Testis (tissue), 3 donors: ENCODE measurements around the gene FOXC1. TPM values are rescaled to one million over a fixed set of nuclear protein-coding genes. Genes with fewer than 3 reads are reported as not detected.

Source experiments
- DNase-seq: peaks from one replicate; pipeline ENCODE4 v3.0.0-alpha.2; 2019
- H3K27ac ChIP-seq, 2 donors: fragments of 200-600 bp; sonication (generic); one replicate each; pipeline ENCODE4 v1.5.1; 2019
- H3K27me3 ChIP-seq: fragments of 200-600 bp; sonication (generic); one replicate; pipeline ENCODE4 v1.5.1; 2019
- H3K36me3 ChIP-seq: fragments of 200-600 bp; sonication (generic); one replicate; pipeline ENCODE4 v1.5.1; 2017; ENCODE audit warnings: low read depth; ENCODE audit errors: missing control alignments
- H3K4me1 ChIP-seq: fragments of 200-600 bp; sonication (generic); one replicate; pipeline ENCODE4 v1.5.1; 2019
- H3K4me3 ChIP-seq, 2 donors: fragments of 200-600 bp; sonication (generic); one replicate each; pipeline ENCODE4 v1.5.1; 2017 to 2019
- H3K9me3 ChIP-seq: fragments of 200-600 bp; sonication (generic); one replicate; pipeline ENCODE4 v1.5.1; 2017
- POLR2A ChIP-seq: fragments of 450-650 bp; IDR thresholded peaks from one replicate; pipeline ENCODE4 v1.6.1; 2017; ENCODE audit warnings: antibody characterized with exemption, mild to moderate bottlenecking, moderate library complexity
- WGBS, 2 donors: methylation state at CpG; one replicate each; pipeline ENCODE4 v1.1.5; 2018; 5-methylcytosine and 5-hydroxymethylcytosine counted together
- intact Hi-C: fragments of 100-400 bp; cut with DNase I; formaldehyde crosslinking; loops from one replicate; pipeline ENCODE4 v1.15.1; 2023; ENCODE audit warnings: low total_unique reads
- polyA plus RNA-seq: library from polyadenylated mRNA; stranded (reverse); fragments of 350-450 nt; fragmentation: Illumina TruSeq; extraction: RNeasy Lipid Tissue Mini Kit (QIAGEN cat#74804); gene quantifications from one replicate; pipeline ENCODE4 v1.2.3, GENCODE V29; 2014; ENCODE audit warnings: low read depth, low replicate concordance; ENCODE audit not compliant: insufficient read depth
- total RNA-seq, 2 donors: library from RNA; depleted of rRNA; stranded (reverse); fragments of >200 nt; gene quantifications; one replicate each; pipeline ENCODE4 v1.2.3, GENCODE V29; 2016
- TF ChIP-seq, protein P1 (sequence below), 3 experiments: fragments of 450-650 bp in 2 of 3; fragments of 200-600 bp in 1 of 3; sonication (generic) in 1 of 3; IDR thresholded peaks; one replicate each; pipeline ENCODE4 v1.5.1; 2016 to 2019; ENCODE audit warnings: antibody characterized with exemption in 3 of 3, mild to moderate bottlenecking in 2 of 3, moderate library complexity in 1 of 3

Gene FOXC1
- total and polyA plus RNA-seq, 3 donors from 2014 or later, result 4.7 to 10.6 (median 9.4) TPM

DNA sequence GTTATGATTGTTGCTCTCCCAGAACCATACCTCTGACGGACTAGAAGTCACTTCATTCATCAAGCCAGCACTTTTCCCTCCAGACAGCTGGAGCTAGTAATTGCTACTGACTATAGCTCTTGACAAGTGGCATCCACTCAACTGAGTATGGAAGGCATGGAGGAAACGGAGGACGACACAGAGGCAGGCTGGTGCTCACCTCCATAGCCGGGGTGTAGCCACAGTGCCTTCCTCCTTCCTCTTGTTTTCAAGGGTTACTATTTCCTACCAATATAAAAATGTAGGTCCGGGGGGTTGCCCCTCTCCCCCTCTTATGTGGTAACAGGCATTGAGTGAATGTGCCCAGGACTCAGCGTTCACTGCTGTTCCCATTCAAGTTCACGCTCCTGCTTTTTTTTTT is 23.5 kb upstream of the FOXC1 start:
- H3K27me3 ChIP-seq, result no peaks in the 10 kb centered on the region
- H3K36me3 ChIP-seq, result no peaks in the 10 kb centered on the region
- no peaks in the 10 kb centered on the region for H3K9me3 ChIP-seq
- no peak for TF ChIP-seq POLR2A
- TF ChIP-seq, protein P1, sequence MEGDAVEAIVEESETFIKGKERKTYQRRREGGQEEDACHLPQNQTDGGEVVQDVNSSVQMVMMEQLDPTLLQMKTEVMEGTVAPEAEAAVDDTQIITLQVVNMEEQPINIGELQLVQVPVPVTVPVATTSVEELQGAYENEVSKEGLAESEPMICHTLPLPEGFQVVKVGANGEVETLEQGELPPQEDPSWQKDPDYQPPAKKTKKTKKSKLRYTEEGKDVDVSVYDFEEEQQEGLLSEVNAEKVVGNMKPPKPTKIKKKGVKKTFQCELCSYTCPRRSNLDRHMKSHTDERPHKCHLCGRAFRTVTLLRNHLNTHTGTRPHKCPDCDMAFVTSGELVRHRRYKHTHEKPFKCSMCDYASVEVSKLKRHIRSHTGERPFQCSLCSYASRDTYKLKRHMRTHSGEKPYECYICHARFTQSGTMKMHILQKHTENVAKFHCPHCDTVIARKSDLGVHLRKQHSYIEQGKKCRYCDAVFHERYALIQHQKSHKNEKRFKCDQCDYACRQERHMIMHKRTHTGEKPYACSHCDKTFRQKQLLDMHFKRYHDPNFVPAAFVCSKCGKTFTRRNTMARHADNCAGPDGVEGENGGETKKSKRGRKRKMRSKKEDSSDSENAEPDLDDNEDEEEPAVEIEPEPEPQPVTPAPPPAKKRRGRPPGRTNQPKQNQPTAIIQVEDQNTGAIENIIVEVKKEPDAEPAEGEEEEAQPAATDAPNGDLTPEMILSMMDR (IDR thresholded peaks at IDR 0.05), result no peak
- no peak overlapping the region for H3K27ac ChIP-seq
- no peaks in the 10 kb centered on the region for H3K4me1 ChIP-seq
- WGBS, 2 donors, result 88 to 92% methylated on average over 7 of the region's 7 CpGs
- no peak for DNase-seq
- intact Hi-C loops, result no loop called here
- no peak overlapping the region for H3K4me3 ChIP-seq

DNA sequence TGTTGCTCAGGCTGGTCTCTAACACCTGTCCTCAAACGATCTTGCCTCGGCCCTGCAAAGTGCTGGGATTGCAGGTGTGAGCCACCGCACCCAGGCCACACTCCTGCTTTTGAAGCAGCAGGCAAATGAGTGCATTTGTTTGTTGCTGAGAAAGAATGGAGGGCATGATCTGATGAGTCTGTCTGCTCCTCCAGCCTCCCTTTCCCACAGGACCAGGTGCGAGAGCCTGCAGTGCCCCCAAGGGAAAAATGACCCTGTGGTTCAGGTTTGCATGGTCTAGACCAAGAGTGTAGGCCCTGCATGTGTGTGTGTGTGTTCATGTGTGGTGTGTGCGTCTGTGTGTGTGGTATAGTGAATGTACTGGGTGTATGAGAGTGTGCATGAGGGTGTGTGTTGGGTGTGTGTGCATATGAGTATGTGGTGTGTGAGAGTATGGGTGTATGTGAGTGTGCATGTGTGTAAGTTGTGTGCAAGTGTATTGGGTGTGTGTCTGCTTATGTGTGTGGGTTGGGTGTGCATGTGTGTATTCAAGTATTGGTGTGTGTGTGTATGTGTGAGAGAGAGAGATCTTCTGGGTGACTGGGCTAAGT is 22.8 kb upstream of the FOXC1 start:
- no peaks in the 10 kb centered on the region for H3K4me1 ChIP-seq
- no peaks in the 10 kb centered on the region for H3K9me3 ChIP-seq
- intact Hi-C loops, result no loop called here
- no peak overlapping the region for H3K27ac ChIP-seq
- 92 to 93% methylated on average over 5 of the region's 5 CpGs for WGBS, 2 donors
- TF ChIP-seq POLR2A, result no peak
- TF ChIP-seq, protein P1 (IDR thresholded peaks at IDR 0.05), result no peak
- no peaks in the 10 kb centered on the region for H3K36me3 ChIP-seq
- H3K27me3 ChIP-seq, result no peaks in the 10 kb centered on the region
- no peak for DNase-seq
- no peak overlapping the region for H3K4me3 ChIP-seq

DNA sequence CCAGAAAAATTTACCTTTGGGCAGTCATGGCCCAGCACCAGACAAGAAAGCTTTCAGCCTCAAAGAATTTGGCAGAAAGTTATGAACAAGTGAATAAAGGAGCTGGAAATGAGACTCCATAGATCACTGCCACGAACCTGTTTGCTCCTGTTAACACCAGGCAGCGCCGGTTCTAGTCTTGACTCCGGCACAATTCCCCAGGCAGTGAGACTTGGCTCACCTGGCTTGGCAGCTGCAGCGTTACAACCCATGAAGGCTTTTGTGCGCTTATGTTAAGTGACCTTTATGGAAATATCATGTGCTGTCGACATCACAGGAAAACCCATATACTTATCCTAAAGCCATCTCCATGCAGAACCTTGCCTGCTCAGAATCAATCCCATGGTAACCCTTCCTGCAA is 22.2 kb upstream of the FOXC1 start:
- no peak overlapping the region for H3K27ac ChIP-seq
- H3K4me1 ChIP-seq, result no peaks in the 10 kb centered on the region
- DNase-seq, result no peak
- intact Hi-C loops, result no loop called here
- no peak overlapping the region for H3K4me3 ChIP-seq
- no peaks in the 10 kb centered on the region for H3K27me3 ChIP-seq
- H3K36me3 ChIP-seq, result no peaks in the 10 kb centered on the region
- no peaks in the 10 kb centered on the region for H3K9me3 ChIP-seq
- TF ChIP-seq POLR2A, result no peak
- TF ChIP-seq, protein P1 (IDR thresholded peaks at IDR 0.05), result no peak
- 91 to 95% methylated on average over 7 of the region's 7 CpGs for WGBS, 2 donors

DNA sequence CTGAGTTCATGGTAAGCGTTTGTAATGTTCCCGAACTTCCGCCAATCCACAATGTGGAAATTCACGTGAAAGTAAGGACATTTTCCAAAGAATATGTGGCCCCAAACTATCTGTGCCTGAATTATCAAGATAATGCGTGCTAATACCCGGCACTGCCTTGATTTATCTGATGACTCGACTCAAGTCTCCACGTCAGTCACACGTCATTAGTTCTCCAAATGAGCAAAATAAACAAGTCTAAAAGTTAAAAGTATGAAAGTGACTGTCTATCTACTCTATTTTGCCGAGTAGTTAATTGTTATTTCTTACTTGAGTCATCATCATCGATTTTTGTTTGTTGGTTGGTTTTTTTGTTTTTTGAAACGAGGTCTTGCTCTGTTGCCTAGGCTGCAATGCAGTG is 21.7 kb upstream of the FOXC1 start:
- no peaks in the 10 kb centered on the region for H3K27me3 ChIP-seq
- no peak for TF ChIP-seq POLR2A
- TF ChIP-seq, protein P1 (IDR thresholded peaks at IDR 0.05), result no peak
- H3K9me3 ChIP-seq, result no peaks in the 10 kb centered on the region
- H3K36me3 ChIP-seq, result no peaks in the 10 kb centered on the region
- DNase-seq, result no peak
- H3K4me3 ChIP-seq, result no peak overlapping the region
- intact Hi-C loops, result no loop called here
- WGBS, 2 donors, result 93 to 95% methylated on average over 12 of the region's 12 CpGs
- H3K27ac ChIP-seq, result no peak overlapping the region
- no peaks in the 10 kb centered on the region for H3K4me1 ChIP-seq

DNA sequence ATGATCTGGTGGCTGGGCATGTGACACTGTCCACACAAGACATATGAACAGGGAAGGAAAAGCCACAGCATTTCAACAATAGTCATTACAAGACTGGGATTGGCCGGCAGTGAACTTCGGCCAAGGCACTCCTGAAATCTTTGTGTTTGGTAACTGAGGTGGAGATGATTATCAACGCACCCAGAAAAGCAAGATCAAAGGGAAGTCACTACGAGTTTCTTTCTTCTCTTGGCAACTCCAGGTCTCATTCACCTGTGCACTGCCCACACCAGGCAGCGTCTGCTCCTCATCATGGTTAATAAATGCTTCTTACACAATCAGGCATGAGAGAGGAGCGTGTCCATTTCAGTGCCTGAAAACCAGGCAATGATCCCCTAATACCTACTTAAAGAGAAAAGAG is 20.5 kb upstream of the FOXC1 start:
- no peaks in the 10 kb centered on the region for H3K4me1 ChIP-seq
- intact Hi-C loops, result no loop called here
- H3K9me3 ChIP-seq, result no peaks in the 10 kb centered on the region
- H3K4me3 ChIP-seq, result no peak overlapping the region
- TF ChIP-seq, protein P1 (IDR thresholded peaks at IDR 0.05), result no peak
- no peak for TF ChIP-seq POLR2A
- no peak overlapping the region for H3K27ac ChIP-seq
- H3K36me3 ChIP-seq, result no peaks in the 10 kb centered on the region
- no peaks in the 10 kb centered on the region for H3K27me3 ChIP-seq
- no peak for DNase-seq
- WGBS, 2 donors, result 94 to 95% methylated on average over 6 of the region's 6 CpGs
